GM08714 (cell line): Measurements from ENCODE around the gene PFAS.
"Not testable (repeated sequence)": the region's sequence is repeated elsewhere in the genome, so short reads cannot be mapped to it uniquely, and the experiment has no call there.

Experiments used
- H3K4me3 ChIP-seq: fragments of 200-500 bp; sonication (Bioruptor generic); 2 replicates; pipeline ENCODE4 v1.5.1; 2014; ENCODE audit warnings: mild to moderate bottlenecking, low read length, inconsistent platforms
- ZNF274 ChIP-seq: IDR thresholded peaks from 2 replicates; pipeline ENCODE4 v1.6.1; 2012; ENCODE audit warnings: mild to moderate bottlenecking, low read depth, low read length

Gene PFAS

GRCh38 chr17:8249621-8250500, 772 bp downstream of the PFAS start:
- H3K4me3 ChIP-seq, result peak overlapping the region; percentile 86
- no peak for TF ChIP-seq ZNF274

DNA sequence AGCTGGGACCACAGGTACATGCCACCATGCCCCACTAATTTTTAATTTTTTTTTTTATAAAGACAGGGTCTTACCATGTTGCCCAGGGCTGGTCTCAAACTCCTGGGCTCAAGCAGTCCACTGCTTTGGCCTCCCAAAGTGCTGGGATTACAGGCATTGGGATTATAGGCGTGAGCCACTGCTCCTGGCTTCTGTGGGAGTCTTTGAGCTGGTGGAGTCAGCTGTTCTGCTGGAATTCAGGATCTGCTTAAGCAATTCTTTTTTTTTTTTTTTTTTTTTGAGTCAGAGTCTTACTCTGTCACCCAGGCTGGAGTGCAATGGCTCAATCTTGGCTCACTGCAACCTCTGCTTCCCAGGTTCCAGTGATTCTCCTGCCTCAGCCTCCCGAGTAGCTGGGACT, 2.3 kb downstream of the PFAS start:
- H3K4me3 ChIP-seq, result not testable (repeated sequence)

DNA sequence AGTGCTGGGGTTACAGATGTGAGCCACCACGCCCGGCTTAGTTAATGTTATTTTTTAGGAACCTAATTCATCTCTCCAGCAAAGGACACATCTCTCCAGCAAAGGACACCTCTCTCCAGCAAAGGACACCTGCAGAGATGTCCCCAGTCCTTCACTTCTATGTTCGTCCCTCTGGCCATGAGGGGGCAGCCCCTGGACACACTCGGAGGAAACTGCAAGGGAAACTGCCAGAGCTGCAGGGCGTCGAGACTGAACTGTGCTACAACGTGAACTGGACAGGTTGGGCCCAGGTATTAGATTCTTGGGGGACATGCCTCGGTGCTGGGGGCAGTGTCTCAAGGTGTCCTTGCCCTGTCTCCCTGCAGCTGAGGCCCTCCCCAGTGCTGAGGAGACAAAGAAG, 4.7 kb downstream of the PFAS start:
- no peak for TF ChIP-seq ZNF274
- H3K4me3 ChIP-seq, result no peak overlapping the region

DNA sequence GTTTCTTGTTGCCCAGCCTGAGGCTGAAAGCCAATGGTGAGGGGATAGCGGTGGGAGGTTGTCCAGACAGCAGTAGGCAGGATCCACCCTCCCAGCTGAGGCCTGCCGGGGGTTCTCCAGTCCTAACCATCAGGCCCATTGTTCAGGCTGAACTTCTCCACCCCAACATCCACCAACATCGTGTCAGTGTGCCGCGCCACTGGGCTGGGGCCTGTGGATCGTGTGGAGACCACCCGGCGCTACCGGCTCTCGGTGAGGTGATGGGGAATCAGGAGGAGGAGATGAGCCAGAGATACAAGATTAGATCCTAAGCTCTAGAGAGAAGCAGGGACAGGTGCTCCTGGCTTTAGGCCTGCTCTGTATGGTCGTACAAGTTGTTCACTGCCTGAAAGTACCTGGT, 5.8 kb downstream of the PFAS start:
- H3K4me3 ChIP-seq, result no peak overlapping the region
- TF ChIP-seq ZNF274, result no peak

DNA sequence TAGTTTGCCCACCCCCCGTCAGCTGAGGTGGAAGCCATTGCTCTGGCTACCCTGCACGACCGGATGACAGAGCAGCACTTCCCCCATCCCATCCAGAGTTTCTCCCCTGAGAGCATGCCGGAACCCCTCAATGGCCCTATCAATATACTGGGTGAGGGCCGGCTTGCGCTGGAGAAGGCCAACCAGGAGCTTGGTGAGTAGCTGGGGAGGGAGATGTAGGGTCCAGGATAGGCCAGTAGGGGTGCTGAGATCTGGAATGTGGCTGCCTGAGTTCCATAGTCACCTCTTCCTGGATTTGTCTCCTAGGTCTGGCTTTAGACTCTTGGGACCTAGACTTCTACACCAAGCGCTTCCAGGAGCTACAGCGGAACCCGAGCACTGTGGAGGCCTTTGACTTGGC, 6.4 kb downstream of the PFAS start:
- TF ChIP-seq ZNF274, result no peak
- no peak overlapping the region for H3K4me3 ChIP-seq

DNA sequence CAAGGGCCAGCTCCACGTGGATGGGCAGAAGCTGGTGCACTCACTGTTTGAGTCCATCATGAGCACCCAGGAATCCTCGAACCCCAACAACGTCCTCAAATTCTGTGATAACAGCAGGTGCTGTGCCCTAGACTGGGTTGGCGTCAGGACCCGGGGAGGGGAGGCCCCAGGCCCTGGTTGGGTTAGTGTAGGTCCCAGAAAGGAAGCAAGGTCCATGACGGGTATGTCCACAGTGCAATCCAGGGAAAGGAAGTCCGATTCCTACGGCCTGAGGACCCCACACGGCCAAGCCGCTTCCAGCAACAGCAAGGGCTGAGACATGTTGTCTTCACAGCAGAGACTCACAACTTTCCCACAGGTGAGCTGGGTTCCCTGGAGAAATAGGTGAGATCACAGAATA, 7.2 kb downstream of the PFAS start:
- no peak for TF ChIP-seq ZNF274
- no peak overlapping the region for H3K4me3 ChIP-seq

DNA sequence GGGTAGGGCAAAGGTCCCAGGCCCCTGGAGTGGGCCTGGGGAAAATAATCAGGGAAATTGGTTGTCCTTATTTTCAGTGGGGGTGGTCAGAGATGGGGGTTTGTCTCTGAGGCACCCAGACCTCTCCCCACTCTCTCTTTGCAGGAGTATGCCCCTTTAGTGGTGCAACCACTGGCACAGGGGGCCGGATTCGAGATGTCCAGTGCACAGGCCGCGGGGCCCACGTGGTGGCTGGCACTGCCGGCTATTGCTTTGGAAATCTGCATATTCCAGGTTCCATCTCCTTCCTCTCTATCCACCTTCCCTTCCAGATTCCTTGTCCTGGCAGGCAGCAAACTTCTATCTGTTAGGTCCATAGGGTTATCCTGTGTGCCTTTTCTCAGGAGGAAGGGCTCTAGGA, 7.6 kb downstream of the PFAS start:
- TF ChIP-seq ZNF274, result no peak
- no peak overlapping the region for H3K4me3 ChIP-seq

DNA sequence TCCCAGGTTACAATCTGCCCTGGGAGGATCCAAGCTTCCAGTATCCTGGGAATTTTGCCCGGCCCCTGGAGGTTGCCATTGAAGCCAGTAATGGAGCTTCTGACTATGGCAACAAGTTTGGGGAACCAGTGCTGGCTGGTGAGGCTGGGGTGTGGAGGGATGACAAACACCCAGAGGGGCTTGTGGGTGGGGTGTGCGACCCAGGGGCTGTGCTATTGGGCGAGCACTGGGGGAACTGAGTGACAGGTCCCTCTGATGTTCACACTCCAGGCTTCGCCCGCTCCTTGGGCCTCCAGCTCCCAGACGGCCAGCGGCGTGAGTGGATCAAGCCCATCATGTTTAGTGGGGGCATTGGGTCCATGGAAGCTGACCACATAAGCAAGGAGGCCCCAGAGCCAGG, 8.7 kb downstream of the PFAS start:
- no peak for TF ChIP-seq ZNF274
- no peak overlapping the region for H3K4me3 ChIP-seq

DNA sequence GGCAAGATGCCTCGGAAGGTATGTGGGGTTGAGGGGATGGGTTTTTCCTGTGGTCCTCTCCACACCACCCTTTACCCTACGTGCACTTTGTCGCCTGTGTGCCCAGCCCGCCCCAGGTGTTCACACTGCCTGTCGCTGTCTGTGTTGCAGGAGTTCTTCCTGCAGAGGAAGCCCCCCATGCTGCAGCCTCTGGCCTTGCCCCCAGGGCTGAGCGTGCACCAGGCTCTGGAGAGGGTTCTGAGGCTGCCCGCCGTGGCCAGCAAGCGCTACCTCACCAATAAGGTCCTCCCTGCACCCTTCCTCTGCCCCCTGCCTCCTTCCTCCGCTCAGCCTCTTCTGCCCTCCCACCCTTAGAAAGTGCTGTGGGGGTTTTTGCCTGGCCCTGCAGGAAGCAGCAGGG, 15.2 kb downstream of the PFAS start:
- TF ChIP-seq ZNF274, result no peak
- H3K4me3 ChIP-seq, result no peak overlapping the region

- no peak for TF ChIP-seq ZNF274
Observed at GRCh38 chr17:8264836-8265542, 15.9 kb downstream of the PFAS start.

DNA sequence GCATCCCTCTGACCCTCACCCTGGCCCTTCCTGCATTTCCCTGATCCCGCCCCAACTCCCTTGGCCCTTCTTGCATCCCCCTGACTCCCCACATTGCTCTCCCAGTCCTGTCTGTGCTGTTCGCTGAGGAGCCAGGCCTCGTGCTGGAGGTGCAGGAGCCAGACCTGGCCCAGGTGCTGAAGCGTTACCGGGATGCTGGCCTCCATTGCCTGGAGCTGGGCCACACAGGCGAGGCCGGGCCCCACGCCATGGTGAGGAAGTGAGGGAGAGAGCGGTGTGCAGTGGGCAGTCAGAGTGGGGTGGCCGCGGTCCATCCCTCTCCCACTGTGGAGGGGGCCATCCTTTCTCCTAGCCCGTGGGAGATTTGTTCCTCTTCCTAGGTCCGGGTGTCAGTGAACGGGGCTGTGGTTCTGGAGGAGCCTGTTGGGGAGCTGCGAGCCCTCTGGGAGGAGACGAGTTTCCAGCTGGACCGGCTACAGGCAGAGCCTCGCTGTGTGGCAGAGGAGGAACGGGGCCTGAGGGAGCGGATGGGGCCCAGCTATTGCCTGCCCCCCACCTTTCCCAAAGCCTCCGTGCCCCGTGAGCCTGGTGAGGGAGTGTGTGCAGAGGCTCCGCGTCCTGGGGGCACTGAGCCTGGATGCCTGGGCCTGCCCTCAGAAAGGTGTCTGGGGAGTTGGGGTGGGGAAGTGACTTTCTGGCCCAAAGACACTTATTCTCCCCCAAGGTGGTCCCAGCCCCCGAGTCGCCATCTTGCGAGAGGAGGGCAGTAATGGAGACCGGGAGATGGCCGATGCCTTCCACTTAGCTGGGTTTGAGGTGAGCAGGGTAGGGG, 17.8 kb downstream of the PFAS start:
- no peak overlapping the region for H3K4me3 ChIP-seq
- no peak for TF ChIP-seq ZNF274

More at GRCh38 chr17:8264836-8265542, 15.9 kb downstream of the PFAS start:
- H3K4me3 ChIP-seq, result no peak overlapping the region

DNA sequence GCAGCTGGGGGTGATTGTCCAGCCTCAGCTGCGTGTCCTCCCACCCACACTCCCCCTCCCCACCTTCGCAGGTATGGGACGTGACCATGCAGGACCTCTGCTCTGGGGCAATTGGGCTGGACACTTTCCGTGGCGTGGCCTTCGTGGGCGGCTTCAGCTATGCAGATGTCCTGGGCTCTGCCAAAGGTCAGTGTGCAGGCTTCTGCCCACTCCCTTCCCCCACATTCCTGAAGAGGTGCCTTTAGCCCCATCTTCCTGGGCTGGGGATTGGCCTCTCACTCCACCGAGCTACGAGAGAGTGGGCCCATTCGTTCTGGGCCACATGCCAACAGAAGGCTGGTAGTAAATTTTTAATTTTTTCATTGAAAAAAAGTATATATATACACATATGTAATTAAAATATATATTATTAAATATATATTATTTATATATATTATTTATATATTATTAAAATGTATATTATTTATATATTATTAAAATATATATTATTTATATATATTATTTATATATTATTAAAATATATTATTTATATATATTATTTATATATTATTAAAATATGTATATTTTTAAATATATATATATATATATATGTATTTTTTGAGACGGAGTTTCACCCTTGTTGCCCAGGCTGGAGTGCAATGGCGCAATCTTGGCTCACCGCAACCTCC, 18.5 kb downstream of the PFAS start:
- no peak for TF ChIP-seq ZNF274
- no peak overlapping the region for H3K4me3 ChIP-seq

DNA sequence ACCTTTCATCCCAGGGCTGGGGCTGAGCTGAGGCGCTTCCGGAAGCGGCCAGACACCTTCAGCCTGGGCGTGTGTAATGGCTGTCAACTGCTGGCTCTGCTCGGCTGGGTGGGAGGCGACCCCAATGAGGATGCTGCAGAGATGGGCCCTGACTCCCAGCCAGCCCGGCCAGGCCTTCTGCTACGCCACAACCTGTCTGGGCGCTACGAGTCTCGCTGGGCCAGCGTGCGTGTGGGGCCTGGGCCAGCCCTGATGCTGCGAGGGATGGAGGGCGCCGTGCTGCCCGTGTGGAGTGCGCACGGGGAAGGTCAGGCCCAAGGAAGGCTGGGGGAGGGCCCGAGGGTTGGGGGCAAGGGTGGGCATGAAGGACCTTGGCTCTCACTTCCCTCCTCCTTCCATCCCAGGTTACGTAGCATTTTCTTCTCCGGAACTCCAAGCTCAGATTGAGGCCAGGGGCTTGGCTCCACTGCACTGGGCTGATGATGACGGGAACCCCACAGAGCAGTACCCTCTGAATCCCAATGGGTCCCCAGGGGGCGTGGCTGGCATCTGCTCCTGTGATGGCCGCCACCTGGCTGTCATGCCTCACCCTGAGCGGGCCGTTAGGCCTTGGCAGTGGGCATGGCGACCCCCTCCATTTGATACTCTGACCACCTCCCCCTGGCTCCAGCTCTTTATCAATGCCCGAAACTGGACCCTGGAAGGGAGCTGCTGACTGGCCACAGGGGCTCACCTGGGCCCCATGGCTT, 19.6 kb downstream of the PFAS start:
- no peak for TF ChIP-seq ZNF274
- H3K4me3 ChIP-seq, result no peak overlapping the region
